ENCODE measurements around the gene FASLG. TPM values are rescaled to one million over a fixed set of nuclear protein-coding genes. Genes with fewer than 3 reads are reported as not detected.

FASLG gene
- total RNA-seq, 1 experiment from 2014 or later: not detected

- H3K9me3 ChIP-seq (ENCODE audit: low read depth, low read length, poor library complexity, severe bottlenecking): no peaks in the 10 kb centered on the region
- DNase-seq (ENCODE audit: low spot score): no peak
- no peaks in the 10 kb centered on the region for H3K4me1 ChIP-seq (ENCODE audit: insufficient read depth, low read length, poor library complexity, severe bottlenecking)
- intact Hi-C loops (cut with micrococcal nuclease; ENCODE audit: unreplicated experiment): no loop called here
- no peaks in the 10 kb centered on the region for H3K36me3 ChIP-seq (ENCODE audit: insufficient read depth, low read length, poor library complexity, severe bottlenecking)
- TF ChIP-seq CTCF (conservative IDR thresholded peaks at IDR 0.05; ENCODE audit: low read depth, low read length) (no peak), EZH2 (IDR thresholded peaks at IDR 0.05; ENCODE audit: borderline replicate concordance, low read depth, low read length, poor library complexity, severe bottlenecking) (no peak)
- no TSS peak for BruUV-seq (replicated peaks)
- H3K4me3 ChIP-seq (ENCODE audit: low read depth, low read length, poor library complexity, severe bottlenecking): no peak overlapping the region
- ChIA-PET POLR2A (ENCODE audit: low non-redundant PET) (interaction anchor here (0.6 kb wide), 1 partner anchor 1055 kb away, joined by 3 read pairs; no protein-coding TSS in a partner anchor), CTCF (no interaction called here)
- H3K27me3 ChIP-seq (replicated peaks; ENCODE audit: insufficient read depth, low read depth, low read length, poor library complexity): no peaks in the 10 kb centered on the region
- no peak overlapping the region for H3K27ac ChIP-seq (ENCODE audit: low read depth, low read length, poor library complexity, severe bottlenecking)
These were observed 30.5 kb upstream of the FASLG start for GRCh38 chr1:172628401-172628800.

- no TSS peak for BruUV-seq (replicated peaks)
- intact Hi-C loops (cut with micrococcal nuclease; ENCODE audit: unreplicated experiment): no loop called here
- Histone ChIP-seq H3K27ac (ENCODE audit: low read depth, low read length, poor library complexity, severe bottlenecking) (no peak overlapping the region), H3K9me3 (ENCODE audit: low read depth, low read length, poor library complexity, severe bottlenecking) (no peaks in the 10 kb centered on the region), H3K36me3 (ENCODE audit: insufficient read depth, low read length, poor library complexity, severe bottlenecking) (no peaks in the 10 kb centered on the region), H3K27me3 (replicated peaks; ENCODE audit: insufficient read depth, low read depth, low read length, poor library complexity) (no peaks in the 10 kb centered on the region), H3K4me3 (ENCODE audit: low read depth, low read length, poor library complexity, severe bottlenecking) (no peak overlapping the region), H3K4me1 (ENCODE audit: insufficient read depth, low read length, poor library complexity, severe bottlenecking) (no peaks in the 10 kb centered on the region)
- no peak for TF ChIP-seq EZH2 (IDR thresholded peaks at IDR 0.05; ENCODE audit: borderline replicate concordance, low read depth, low read length, poor library complexity, severe bottlenecking)
- CTCF ChIA-PET: no interaction called here
- POLR2A ChIA-PET (ENCODE audit: low non-redundant PET): no interaction called here
- no peak for DNase-seq (ENCODE audit: low spot score)
These were observed 29.7 kb upstream of the FASLG start for GRCh38 chr1:172629170-172629569.

- Histone ChIP-seq H3K4me1 (ENCODE audit: insufficient read depth, low read length, poor library complexity, severe bottlenecking) (no peaks in the 10 kb centered on the region), H3K4me3 (ENCODE audit: low read depth, low read length, poor library complexity, severe bottlenecking) (no peak overlapping the region), H3K9me3 (ENCODE audit: low read depth, low read length, poor library complexity, severe bottlenecking) (no peaks in the 10 kb centered on the region), H3K27me3 (replicated peaks; ENCODE audit: insufficient read depth, low read depth, low read length, poor library complexity) (no peaks in the 10 kb centered on the region), H3K27ac (ENCODE audit: low read depth, low read length, poor library complexity, severe bottlenecking) (no peak overlapping the region), H3K36me3 (ENCODE audit: insufficient read depth, low read length, poor library complexity, severe bottlenecking) (no peaks in the 10 kb centered on the region)
- TF ChIP-seq CTCF (conservative IDR thresholded peaks at IDR 0.05; ENCODE audit: low read depth, low read length) (no peak), EZH2 (IDR thresholded peaks at IDR 0.05; ENCODE audit: borderline replicate concordance, low read depth, low read length, poor library complexity, severe bottlenecking) (no peak)
- ChIA-PET CTCF (no interaction called here), POLR2A (ENCODE audit: low non-redundant PET) (no interaction called here)
- no peak for DNase-seq (ENCODE audit: low spot score)
- no TSS peak for BruUV-seq (replicated peaks)
- intact Hi-C loops (cut with micrococcal nuclease; ENCODE audit: unreplicated experiment): no loop called here
These were observed 29.3 kb upstream of the FASLG start for GRCh38 chr1:172629638-172630037.

GRCh38 chr1:172630056-172630818, 28.7 kb upstream of the FASLG start:
- peak; percentile 33 for DNase-seq (ENCODE audit: low spot score)
- Histone ChIP-seq H3K4me1 (ENCODE audit: insufficient read depth, low read length, poor library complexity, severe bottlenecking) (no peaks in the 10 kb centered on the region), H3K27me3 (replicated peaks; ENCODE audit: insufficient read depth, low read depth, low read length, poor library complexity) (no peaks in the 10 kb centered on the region), H3K4me3 (ENCODE audit: low read depth, low read length, poor library complexity, severe bottlenecking) (no peak overlapping the region), H3K27ac (ENCODE audit: low read depth, low read length, poor library complexity, severe bottlenecking) (no peak overlapping the region), H3K36me3 (ENCODE audit: insufficient read depth, low read length, poor library complexity, severe bottlenecking) (no peaks in the 10 kb centered on the region), H3K9me3 (ENCODE audit: low read depth, low read length, poor library complexity, severe bottlenecking) (no peaks in the 10 kb centered on the region)
- CTCF ChIA-PET: no interaction called here
- TF ChIP-seq CTCF (conservative IDR thresholded peaks at IDR 0.05; ENCODE audit: low read depth, low read length) (no peak), EZH2 (IDR thresholded peaks at IDR 0.05; ENCODE audit: borderline replicate concordance, low read depth, low read length, poor library complexity, severe bottlenecking) (no peak)
- BruUV-seq (replicated peaks): no TSS peak
- POLR2A ChIA-PET (ENCODE audit: low non-redundant PET): no interaction called here
- intact Hi-C loops (cut with micrococcal nuclease; ENCODE audit: unreplicated experiment): no loop called here
